Panc1 (cell line): ENCODE measurements around the gene VNN1.
A peak's percentile ranks its signal among the peaks of the same experiment; 100 is the strongest.

Source experiments
- SIN3A ChIP-seq: IDR thresholded peaks from 2 replicates; pipeline ENCODE4 v1.6.1; 2012; ENCODE audit warnings: low read depth, mild to moderate bottlenecking, low read length, moderate library complexity, borderline replicate concordance; ENCODE audit not compliant: insufficient read depth
- TCF7L2 ChIP-seq: IDR thresholded peaks from 2 replicates; pipeline ENCODE4 v1.6.1; 2011; ENCODE audit warnings: mild to moderate bottlenecking, low read depth, low read length, inconsistent platforms
- TF ChIP-seq, protein P1 (sequence below): fragments of 450-650 bp; IDR thresholded peaks from 2 replicates; pipeline ENCODE4 v1.5.1; 2017; ENCODE audit warnings: mild to moderate bottlenecking
- TF ChIP-seq, protein P2 (sequence below), 2 experiments: IDR thresholded peaks; 2 replicates each; pipeline ENCODE4 v1.6.1; 2011 to 2012; ENCODE audit warnings: low read depth in 2 of 2, control low read depth in 1 of 2, low read length in 1 of 2, mild to moderate bottlenecking in 1 of 2, moderate library complexity in 1 of 2; ENCODE audit not compliant: insufficient read depth in 1 of 2

DNA sequence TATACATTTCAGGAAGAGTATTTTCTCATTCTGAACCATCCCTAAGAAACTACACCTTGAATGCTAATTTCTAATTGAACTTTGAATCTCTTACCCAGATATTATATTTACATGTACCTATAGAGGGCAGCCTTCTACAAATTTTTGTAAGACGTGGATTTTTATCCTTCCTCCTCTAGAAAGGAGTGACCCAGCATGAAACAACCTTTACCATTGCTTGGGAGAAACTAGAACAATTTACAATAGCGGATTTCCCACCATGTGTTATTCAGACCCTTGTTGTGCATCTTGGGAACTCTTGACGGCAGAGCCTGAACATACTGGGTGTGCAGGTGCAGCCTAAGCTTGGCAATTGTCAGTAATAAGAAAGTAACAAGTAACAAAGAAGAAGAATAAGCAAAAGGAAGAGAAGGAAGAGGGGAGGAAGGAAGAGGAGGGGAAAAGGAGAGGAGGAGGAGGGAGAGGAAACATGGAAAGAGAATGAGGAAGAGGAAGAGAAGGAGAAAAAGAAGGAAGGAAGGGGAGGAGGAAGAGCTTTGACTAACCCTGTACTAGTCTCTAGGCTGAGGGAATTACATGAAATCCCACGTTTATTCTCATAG, 44.1 kb downstream of the VNN1 start:
- TF ChIP-seq SIN3A (no peak), TCF7L2 (no peak)
- TF ChIP-seq, protein P1, sequence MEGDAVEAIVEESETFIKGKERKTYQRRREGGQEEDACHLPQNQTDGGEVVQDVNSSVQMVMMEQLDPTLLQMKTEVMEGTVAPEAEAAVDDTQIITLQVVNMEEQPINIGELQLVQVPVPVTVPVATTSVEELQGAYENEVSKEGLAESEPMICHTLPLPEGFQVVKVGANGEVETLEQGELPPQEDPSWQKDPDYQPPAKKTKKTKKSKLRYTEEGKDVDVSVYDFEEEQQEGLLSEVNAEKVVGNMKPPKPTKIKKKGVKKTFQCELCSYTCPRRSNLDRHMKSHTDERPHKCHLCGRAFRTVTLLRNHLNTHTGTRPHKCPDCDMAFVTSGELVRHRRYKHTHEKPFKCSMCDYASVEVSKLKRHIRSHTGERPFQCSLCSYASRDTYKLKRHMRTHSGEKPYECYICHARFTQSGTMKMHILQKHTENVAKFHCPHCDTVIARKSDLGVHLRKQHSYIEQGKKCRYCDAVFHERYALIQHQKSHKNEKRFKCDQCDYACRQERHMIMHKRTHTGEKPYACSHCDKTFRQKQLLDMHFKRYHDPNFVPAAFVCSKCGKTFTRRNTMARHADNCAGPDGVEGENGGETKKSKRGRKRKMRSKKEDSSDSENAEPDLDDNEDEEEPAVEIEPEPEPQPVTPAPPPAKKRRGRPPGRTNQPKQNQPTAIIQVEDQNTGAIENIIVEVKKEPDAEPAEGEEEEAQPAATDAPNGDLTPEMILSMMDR, result peak; percentile 66
- TF ChIP-seq, protein P2, sequence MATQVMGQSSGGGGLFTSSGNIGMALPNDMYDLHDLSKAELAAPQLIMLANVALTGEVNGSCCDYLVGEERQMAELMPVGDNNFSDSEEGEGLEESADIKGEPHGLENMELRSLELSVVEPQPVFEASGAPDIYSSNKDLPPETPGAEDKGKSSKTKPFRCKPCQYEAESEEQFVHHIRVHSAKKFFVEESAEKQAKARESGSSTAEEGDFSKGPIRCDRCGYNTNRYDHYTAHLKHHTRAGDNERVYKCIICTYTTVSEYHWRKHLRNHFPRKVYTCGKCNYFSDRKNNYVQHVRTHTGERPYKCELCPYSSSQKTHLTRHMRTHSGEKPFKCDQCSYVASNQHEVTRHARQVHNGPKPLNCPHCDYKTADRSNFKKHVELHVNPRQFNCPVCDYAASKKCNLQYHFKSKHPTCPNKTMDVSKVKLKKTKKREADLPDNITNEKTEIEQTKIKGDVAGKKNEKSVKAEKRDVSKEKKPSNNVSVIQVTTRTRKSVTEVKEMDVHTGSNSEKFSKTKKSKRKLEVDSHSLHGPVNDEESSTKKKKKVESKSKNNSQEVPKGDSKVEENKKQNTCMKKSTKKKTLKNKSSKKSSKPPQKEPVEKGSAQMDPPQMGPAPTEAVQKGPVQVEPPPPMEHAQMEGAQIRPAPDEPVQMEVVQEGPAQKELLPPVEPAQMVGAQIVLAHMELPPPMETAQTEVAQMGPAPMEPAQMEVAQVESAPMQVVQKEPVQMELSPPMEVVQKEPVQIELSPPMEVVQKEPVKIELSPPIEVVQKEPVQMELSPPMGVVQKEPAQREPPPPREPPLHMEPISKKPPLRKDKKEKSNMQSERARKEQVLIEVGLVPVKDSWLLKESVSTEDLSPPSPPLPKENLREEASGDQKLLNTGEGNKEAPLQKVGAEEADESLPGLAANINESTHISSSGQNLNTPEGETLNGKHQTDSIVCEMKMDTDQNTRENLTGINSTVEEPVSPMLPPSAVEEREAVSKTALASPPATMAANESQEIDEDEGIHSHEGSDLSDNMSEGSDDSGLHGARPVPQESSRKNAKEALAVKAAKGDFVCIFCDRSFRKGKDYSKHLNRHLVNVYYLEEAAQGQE (IDR thresholded peaks at IDR 0.05; ENCODE audit: insufficient read depth in 1 of 2, low read depth in 2 of 2, low read length in 1 of 2), result no peak
